ENCODE data around the gene ARFGAP3.
A peak's percentile ranks its signal among the peaks of the same experiment; 100 is the strongest.

ARFGAP3 gene, protein sequence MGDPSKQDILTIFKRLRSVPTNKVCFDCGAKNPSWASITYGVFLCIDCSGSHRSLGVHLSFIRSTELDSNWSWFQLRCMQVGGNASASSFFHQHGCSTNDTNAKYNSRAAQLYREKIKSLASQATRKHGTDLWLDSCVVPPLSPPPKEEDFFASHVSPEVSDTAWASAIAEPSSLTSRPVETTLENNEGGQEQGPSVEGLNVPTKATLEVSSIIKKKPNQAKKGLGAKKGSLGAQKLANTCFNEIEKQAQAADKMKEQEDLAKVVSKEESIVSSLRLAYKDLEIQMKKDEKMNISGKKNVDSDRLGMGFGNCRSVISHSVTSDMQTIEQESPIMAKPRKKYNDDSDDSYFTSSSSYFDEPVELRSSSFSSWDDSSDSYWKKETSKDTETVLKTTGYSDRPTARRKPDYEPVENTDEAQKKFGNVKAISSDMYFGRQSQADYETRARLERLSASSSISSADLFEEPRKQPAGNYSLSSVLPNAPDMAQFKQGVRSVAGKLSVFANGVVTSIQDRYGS
- total RNA-seq: 41.5 to 71.6 reads per million in 2 donors

DNA sequence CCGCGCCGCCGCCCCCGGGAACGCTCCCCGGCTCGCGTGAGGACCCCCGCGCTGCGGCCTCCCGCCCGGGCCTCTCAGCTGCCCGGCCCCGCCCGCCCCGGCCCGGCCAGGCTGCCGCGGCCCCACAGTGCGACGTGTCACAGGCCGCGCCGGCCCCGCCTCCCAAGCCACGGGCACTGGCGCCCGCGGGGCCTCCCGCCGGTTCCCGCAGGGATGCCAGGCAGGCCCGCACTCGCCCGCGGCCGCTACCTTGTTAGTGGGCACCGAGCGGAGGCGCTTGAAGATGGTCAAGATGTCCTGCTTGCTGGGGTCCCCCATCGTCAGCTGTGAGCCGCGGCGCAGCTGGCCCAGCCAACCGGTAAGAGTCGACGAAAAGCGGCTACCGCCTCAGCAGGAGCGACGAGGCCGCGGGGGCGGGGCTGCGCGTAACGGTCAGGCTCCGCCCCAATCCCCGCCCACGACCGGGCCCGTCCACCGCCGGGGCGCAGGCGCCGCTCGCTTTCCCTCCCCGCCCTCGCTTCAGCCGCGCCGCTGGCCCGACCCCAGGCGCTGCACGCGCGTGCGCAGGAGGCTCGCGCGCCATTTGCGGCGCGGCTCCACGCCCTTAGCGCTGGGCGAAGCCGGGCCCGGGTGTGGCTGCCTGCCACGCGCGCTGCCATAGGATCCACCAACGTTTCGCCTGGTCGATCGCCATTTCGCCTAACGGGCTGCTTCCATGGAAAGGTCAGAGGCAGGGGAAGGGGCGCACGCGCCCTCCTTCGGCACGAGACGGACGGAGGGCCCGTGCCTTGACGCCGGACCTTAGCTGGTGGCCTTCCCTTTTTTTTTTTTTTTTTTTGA, at the start of gene ARFGAP3:
TSS of gene ARFGAP3 (minus strand) at position 409 of the 840 bp plus-strand sequence. CDS start at position 318, 91 bp downstream.
- DNase-seq: peak; percentile 91

DNA sequence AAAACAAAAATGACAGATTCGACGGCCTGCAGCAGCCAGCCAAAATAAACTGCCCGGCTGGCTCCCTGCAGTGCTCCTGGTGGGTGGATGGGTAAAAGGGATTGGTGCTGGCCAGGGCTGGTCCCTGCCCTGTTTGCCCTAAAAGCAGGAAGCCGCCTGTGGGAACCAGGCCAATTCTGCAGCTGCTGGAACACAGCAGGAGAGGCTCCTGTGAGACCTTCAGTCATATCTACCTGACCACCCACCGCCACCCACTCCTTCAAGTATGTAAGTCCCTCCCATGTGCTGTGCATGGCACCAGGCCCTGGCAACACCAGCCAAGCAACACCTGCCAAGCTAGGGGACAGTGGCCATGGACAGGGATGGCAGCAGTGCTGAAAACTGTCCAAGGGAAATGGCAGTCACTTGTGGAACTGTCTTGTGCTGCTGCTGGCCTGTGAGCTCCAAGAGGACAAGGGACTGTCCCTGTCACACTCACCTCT, 48.7 kb upstream of the ARFGAP3 start:
- DNase-seq: no peak

DNA sequence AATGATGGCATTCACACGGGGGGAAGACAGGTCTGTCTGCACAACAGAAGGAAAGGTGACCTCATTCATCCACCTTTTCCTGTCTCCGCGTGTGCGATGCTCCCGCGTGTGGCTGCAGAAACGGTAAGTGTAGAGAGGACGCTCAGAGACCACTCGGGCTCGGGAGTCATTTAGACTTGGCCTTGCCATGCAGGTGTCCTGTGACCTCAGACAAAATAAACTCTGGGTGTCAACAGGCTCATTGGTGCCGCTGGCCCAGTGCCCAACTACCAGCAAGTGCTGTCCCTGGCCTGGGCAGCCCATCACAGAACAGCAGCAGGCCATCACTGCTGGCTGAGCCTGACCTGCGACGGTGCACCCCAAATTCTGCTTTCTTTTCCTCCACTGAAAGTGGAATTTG, 48.1 kb upstream of the ARFGAP3 start:
- DNase-seq: no peak

DNA sequence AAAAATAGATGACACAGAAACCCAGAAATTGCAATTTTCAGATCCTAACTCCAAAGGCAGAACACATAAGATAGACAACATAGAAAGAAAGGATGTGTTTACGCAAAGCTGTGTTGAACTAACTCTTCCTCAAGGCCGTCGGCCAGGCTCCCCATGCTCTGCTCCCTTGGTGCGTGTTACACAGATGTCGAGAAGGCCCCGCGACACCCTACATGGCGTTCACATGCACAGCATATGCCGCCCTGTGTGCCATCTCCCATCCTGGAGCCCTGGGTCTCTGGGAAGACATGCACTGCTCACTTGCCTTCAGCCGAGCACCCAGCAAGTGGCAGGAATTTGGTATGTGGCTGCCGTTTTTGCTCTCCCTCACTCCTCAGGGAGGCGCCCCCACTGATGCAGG, 47.0 kb upstream of the ARFGAP3 start:
- no peak for DNase-seq

DNA sequence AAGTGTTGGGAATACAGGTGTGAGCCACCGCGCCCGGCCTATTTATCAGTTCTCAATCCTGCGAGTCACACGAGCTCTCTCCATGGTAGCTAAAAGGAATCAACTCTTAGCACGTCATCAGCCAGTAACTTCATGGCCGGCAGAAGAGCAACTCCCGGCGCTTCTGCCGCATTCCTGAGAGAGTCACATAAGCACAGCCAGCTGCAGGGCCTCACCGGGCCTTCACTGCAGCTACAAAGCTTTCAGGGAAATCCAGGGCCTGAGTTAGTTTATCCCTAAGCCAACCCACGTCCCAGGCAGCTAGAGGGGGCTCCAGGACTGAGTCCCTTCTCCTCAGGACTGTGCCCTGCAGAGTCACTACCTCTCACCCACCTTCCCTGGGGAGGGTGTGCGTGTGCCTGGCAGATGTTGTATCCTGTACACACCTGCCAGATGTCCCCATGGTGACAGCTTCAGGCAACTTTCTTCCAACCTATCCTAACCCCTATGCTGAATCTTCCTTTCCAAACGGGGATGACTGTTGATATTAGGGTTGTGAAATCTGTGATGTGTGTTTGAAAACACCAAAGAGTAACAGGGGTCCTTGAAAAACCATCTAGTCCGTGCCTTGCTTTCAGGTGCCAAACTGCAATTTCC, 45.9 kb upstream of the ARFGAP3 start:
- no peak for DNase-seq

DNA sequence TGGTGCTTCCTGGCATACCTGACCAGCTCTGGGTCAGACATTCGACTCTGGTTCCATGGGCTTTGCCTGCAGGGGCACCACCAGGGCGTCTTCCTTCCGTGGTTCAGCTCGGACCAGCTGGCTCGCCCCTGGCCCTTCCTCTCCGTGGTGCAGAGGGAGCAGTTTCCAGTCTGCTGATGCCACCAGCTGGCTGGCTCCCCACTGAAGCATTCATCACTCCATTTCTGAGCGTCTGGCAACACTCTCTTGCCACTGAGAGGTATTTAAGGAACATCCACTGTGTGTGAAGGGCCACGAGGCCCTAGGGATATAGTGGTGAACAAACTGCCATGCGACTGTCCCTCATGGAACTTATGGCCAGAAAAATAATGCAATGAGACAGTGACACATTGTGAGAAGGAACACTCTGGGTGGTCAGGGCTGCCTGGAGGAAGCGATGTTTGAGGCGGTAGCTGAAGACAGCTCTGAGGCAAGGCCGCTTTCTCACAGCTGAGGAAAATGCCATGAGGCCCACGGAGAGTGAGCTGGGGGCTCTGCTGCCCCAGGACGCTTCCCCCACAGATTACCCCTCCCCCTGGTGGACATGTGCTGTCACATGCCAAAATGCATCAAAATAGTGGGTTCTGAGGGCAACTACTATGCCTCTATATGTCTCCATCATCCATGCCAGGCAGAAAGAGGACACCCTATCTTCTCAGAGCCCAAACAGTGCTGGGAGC, 44.9 kb upstream of the ARFGAP3 start:
- DNase-seq: no peak

DNA sequence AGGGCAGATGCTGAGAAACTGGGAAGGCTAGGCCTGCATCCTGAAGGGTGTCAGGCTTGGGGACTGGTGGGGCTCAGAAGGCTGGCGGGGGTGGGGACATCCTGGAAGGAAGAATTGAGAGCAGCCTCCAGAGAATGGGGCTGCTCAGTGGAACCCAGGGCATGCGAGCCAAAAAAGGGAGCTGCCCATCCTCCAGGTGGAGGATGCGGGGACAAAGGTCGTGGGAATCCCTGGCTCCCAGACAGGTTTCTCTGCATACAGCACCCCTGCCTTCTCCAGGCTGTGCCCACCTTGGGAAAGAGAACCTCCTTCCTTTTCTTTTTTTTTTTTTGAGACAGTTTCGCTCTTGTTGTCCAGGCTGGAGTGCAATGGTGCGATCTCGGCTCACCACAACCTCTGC, 40.9 kb upstream of the ARFGAP3 start:
- DNase-seq: no peak

DNA sequence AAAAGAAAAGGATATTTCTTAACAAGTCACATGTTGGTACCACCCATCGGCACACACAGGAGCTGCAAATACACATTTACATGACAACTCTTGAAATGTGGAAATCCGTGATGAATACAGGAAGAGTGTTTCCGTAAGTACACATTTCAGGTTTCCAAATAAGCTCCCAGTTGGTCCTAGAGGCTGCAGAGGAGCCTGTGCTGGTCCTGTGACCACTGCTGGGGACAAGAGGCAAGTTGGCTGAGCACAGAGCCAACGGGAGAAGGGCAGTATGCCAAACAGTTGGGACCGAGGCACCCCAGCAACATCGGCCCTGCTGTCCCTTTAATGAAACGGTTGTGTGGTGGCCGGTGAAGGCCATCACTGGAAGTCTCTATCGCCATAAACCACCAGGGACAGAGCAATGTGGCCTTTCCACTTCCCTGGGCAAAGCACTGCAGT, 38.5 kb upstream of the ARFGAP3 start:
- DNase-seq: no peak

DNA sequence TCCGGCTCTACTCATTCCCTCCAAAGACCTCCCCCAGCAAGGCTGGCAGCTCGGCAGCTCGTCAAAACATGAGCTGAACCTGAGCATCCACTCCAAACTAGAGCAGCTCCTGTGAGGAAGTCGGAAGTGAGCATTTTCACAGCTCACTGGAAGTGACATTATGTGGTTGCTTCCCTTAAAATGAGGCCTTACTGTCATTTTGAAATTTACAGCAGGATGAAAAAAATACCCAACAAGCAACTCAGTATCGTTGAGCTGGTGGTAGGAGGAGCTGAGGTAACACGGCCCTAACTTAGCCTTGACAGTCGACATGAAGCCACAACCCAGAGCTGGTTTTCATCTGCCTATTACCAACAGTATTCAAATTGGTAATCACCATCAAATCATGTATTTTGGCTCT, 38.0 kb upstream of the ARFGAP3 start:
- no peak for DNase-seq

DNA sequence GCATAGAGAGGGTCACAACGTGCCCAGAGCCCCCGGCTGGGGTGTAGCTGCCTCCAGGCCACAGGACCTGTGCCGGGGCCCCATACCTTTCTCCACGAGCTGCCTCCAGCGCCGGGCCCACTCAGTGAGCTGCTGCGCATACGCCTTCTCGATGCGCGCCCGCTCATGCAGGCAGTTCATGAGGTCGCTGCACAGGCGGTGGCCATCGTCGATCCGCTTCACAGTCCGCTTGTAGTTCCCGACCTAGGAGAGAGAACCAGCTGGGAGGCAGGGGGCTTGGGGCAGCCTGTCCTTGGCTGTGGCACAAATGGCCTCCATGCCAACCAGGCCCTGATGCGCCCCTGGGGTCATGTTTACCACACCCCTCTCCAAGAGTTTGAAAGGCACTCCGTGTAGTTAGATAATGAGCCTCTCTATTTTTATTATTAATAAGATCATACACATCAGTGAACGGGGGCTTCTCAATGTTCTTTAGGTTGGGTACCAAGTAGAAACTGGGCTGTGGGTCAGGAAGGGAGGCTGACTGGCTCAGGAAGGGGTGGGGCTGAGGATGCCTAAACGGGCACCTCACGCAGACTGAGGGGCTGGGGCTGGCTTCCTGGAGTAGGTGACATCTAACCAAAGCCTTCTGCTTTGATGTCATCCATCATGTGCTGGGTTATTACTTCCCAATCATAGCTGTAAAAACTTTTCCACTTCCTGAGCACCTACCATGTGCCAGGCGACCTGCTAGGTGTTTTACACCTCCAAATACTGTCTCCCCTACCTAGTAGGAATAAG, 36.5 kb upstream of the ARFGAP3 start:
- no peak for DNase-seq

DNA sequence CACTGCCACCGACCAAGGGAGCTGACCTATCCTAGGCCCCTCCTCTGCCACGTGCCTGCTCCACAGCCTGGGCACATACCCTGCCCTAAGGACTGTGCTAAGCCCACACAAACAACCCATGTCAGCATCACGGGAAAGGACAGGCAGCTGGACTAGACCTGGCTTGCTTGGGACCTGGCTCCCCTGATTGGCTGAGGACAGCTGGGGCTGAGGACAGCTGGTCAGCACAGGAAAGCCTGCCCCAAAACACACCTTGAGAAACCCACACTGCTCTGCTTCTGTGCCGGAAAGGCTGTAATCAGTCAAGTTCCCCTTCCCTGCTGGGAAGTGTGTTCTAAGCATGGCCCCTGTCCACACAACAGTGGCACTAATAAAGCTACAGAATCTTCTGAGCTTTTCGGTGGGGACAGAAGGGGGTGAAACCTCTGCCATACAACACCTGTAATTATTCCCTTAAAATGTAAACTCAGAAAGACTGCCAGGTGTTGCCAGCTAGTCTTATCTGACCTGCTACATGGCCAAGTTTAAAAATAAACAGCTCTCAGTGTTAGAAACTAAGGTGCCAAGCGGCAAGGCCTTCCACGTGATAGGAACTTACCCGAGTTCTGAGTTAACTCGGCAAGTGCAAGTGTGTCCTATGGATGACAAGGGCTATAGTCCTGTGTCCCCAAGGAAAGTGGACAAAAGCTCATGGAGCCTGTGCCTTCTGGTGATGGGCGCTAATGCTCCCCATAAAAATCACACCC, 35.7 kb upstream of the ARFGAP3 start:
- no peak for DNase-seq

DNA sequence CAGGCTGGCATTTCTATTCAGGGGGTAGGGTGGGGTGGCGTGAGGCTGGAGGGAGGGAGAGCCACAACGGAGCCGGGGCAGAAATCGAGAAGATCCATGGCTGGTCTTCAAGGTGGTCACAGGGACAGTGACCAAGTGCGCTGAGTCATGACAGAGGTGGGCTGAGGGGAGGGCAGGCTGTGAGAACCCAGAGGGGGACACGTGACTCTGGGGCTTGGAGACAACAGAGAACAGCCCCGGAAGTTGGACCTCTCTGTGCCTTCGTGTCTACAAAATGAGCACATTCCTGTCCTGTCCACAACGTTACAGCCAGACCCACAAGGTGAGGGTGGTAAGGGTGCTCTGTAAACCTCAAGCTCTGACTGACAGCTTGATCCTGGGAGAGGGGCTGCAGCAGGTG, 35.1 kb upstream of the ARFGAP3 start:
- no peak for DNase-seq

DNA sequence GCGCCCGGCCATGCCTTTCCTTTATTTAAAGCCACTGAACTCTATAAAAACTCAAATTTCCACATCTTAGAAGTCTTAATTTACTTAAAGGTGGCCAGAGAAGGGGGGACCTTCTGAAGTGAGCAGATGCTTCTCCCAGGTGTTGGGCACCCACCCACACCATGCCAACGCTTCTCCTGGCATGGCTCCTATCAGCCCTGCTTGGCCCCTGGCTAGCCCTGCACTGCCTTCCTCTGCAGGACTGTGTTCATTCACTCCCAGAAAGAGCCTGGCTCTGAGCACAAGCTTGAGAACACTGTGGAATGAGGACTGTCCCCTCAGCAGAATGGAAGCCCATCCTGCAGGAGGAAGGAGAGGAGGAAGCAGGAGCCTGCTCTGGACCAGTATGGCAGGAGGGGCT, 34.6 kb upstream of the ARFGAP3 start:
- no peak for DNase-seq

DNA sequence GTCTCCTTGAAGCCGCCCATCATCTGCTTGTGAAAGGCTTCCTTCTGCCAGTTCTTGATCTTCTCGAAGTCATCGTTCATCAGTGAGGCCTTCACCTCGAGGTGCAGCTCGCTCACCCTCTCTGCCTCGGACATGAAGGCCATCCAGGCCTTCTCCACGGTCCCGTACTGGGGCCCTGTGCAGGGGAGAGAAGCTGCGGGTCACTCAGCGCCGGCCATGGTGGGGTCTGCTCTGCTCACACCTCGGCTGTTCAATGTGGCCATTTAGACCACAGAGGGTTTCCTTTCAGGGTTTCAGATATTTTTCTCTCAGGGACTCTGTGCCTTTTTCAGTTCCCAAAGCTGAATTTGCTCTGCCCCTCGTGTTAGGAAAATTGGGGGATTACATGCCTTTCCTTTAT, 33.9 kb upstream of the ARFGAP3 start:
- no peak for DNase-seq

DNA sequence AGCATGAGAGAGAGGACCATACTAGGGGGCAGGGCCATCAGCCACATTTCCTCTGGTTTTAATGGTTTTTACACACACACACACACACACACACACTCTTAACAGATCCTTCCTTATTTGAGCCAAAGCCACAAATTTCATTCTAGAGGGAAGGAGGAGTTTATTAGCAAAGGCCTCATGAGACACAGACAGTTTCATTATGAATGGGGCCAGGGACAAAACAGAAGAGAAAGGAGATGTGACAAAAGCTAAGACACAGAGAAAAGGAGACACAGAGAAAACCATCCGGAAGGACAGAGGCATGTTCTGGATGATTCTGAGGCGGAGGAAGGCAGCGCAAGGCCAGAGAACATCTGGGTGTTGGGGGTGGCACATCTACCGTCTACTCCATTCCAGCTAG, 32.2 kb upstream of the ARFGAP3 start:
- DNase-seq: no peak

DNA sequence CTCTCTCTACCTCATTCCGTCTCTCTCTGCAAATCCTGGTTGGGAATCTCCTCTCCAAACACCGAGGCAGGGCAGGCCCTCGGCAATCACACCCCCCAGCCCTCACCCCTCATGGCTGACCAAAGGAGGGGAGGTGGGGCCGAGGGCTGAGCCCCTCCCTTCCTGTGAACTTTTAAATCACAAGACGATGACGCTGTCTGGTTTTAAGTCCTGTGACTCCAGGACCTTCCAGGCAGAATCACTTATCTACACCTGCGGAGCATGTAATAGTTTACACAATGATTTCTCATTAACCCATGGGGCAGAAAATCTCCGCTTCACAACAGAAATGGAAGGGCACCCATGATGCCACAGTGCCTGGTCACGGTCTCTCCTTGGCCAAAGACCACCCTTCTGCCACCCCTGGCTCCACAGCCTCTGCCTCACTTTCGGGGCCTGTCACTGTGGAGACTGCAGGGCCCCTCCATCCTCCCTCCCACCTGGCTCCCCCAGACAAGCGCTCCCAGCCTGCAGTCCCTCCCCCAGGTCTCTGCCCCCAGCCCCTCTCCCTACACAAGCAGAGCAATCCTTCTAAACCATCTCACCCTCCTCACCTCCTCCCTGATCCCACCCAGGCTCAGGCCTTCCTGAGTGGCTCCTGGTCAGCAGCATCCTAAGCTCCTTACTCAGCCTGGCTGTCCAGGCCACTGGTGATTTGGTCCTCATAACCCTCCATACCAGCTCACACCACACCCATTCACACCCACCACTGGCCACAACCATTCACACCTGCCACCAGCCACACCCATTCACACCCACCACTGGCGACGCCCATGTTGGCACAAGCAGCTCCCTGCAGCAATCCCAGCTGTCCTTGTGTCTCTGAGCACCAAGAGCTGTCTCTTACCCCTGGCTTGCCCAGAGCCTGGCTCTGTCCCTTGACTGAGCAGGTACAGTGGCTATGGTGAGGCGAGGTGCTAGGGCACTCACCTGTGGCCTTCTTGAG, 30.7 kb upstream of the ARFGAP3 start:
- no peak for DNase-seq

DNA sequence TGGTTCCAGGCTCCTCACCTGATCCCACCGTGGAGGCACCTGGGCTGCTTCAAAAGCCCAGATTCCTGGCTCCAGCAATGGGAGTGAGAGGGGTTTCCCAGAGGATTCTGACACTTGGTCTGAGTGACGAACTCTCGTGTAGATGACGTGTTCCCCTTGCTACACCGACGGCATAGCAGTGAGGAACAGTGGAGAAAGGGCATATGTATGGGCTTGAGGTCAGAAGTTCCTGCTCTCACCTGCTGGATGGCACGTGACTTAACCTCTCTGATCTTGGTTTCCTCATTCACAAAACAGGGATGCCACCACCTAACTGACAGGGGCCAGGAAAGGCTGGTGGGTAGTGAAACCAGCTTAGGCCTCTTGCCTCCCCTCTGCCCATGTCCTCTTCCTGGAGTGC, 30.0 kb upstream of the ARFGAP3 start:
- DNase-seq: no peak

DNA sequence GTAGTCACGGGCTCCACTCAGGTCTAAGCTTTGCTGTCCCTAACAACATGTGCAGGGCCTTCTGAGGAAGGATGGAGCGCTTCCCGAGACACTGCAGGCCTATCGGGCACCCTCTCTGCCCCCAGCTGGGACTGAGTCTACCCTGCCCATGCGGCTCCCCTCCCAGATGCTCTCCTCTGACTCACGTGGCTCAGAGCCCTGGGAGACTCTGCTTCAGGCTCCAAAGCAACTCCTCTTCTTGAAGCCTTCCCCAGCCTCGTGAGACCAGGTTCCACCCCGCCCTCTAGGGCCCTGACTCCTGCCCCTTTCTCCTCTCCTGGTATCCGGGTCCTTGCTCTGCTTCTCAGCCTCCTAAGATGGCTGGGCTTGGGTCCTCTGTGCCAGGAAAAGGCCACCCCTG, 28.4 kb upstream of the ARFGAP3 start:
- DNase-seq: no peak

DNA sequence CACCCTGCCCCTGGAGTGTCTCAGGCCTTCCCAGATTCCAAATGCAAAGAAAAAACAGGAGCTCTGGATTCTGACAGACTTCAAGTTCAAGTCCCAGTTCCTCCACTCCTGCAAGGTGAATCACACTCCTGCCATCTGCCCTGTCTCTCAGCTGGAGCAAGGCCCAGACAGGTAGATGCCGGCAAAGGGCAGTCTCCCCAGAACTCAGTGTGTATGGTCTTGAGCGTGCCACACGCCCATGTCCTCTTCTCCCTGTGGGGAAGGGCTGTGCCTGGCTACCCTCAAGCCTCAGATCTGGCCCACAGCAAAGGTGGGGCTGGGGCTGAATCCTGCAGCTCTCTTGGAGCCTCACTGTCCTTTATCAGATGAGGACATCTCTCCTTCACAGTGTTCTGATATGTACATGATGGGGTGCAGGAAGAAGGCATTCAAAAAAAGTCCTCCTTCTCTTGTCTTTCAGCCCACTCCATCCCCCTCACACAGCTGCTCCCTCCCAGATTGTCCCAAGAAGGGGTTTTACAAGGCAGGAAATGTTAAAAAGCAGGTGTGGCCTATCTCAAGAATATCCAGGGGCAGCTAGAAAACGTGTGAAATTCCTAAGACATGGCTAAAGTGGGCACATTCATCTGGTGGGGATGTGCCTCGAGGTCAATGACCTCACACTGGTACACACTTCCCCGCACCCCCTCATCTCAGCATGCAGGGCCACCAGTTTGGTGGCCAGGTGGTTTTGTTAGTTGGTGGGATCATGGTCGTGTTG, 27.7 kb upstream of the ARFGAP3 start:
- no peak for DNase-seq
